Effector memory CD8-positive, alpha-beta T cell (primary cell): ENCODE measurements around the gene NEK9.
A peak's percentile ranks its signal among the peaks of the same experiment; 100 is the strongest.
"Not testable (repeated sequence)": the region's sequence is repeated elsewhere in the genome, so short reads cannot be mapped to it uniquely, and the experiment has no call there.

Experiments
- ATAC-seq: fragments of 150-1000 bp; cut with Tn5 transposase; replicated peaks from 2 replicates; pipeline ENCODE4 v1.10.0; 2021; ENCODE audit warnings: mild to moderate bottlenecking, moderate library complexity
- DNase-seq, 3 experiments: peaks; one replicate each; pipeline ENCODE4 v3.0.0; 2021
- H3K27ac Mint-ChIP-seq, 2 donors: one replicate each; pipeline ENCODE4 v1.8.0; 2022; ENCODE audit warnings: mild to moderate bottlenecking in 2 of 2, mixed read lengths in 2 of 2, moderate library complexity in 2 of 2
- H3K27me3 Mint-ChIP-seq, 2 donors: one replicate each; pipeline ENCODE4 v1.8.0; 2022; ENCODE audit warnings: mixed read lengths in 2 of 2
- H3K36me3 Mint-ChIP-seq: one replicate; pipeline ENCODE4 v1.8.0; 2022; ENCODE audit warnings: mild to moderate bottlenecking, moderate library complexity, mixed read lengths; ENCODE audit not compliant: insufficient read depth
- H3K4me1 Mint-ChIP-seq, 2 donors: one replicate each; pipeline ENCODE4 v1.8.0; 2022; ENCODE audit warnings: low read depth in 2 of 2, mixed read lengths in 2 of 2
- H3K4me3 Mint-ChIP-seq, 2 donors: one replicate each; pipeline ENCODE4 v1.8.0; 2022; ENCODE audit warnings: mild to moderate bottlenecking in 2 of 2, mixed read lengths in 2 of 2, moderate library complexity in 2 of 2
- H3K9me3 Mint-ChIP-seq, 2 donors: one replicate each; pipeline ENCODE4 v1.8.0; 2022; ENCODE audit warnings: mixed read lengths in 2 of 2

The NEK9 gene

GRCh38 chr14:75156901-75157300 lies 30.1 kb upstream of the NEK9 start:
- Mint-ChIP-seq H3K27me3 (no peaks in the 10 kb centered on the region), H3K4me1 (peaks cover 40 to 52% of the 10 kb centered on the region in 2 donors), H3K9me3 (no peaks in the 10 kb centered on the region), H3K27ac (peak overlapping the region in 1 of 2 donors; percentile 54), H3K36me3 (peaks cover 11% of the 10 kb centered on the region), H3K4me3 (peak overlapping the region; percentile 15 to 53)
- ATAC-seq (peak; percentile 92), DNase-seq (peak in 1 of 3 experiments; percentile 3)

GRCh38 chr14:75156111-75156510 lies 29.3 kb upstream of the NEK9 start:
- Mint-ChIP-seq H3K9me3 (no peaks in the 10 kb centered on the region), H3K4me1 (peaks cover 39 to 56% of the 10 kb centered on the region in 2 donors), H3K36me3 (peaks cover 15% of the 10 kb centered on the region), H3K27ac (peak overlapping the region; percentile 47 to 57), H3K27me3 (no peaks in the 10 kb centered on the region), H3K4me3 (no peak overlapping the region)
- DNase-seq (no peak), ATAC-seq (no peak)

- H3K27me3 Mint-ChIP-seq: no peaks in the 10 kb centered on the region
- no peak for DNase-seq
- peaks cover 33 to 47% of the 10 kb centered on the region in 2 donors for H3K4me1 Mint-ChIP-seq
- no peaks in the 10 kb centered on the region for H3K9me3 Mint-ChIP-seq
- no peak for ATAC-seq
- H3K4me3 Mint-ChIP-seq: no peak overlapping the region
- peak overlapping the region; percentile 47 to 57 for H3K27ac Mint-ChIP-seq
- H3K36me3 Mint-ChIP-seq: peaks cover 22% of the 10 kb centered on the region
These were observed 28.3 kb upstream of the NEK9 start for GRCh38 chr14:75155169-75155568.

- H3K9me3 Mint-ChIP-seq: no peaks in the 10 kb centered on the region
- no peak overlapping the region for H3K27ac Mint-ChIP-seq
- peaks cover 30% of the 10 kb centered on the region for H3K36me3 Mint-ChIP-seq
- ATAC-seq (no peak), DNase-seq (no peak)
- no peaks in the 10 kb centered on the region for H3K27me3 Mint-ChIP-seq
- H3K4me3 Mint-ChIP-seq: no peak overlapping the region
- H3K4me1 Mint-ChIP-seq: peaks cover 31 to 41% of the 10 kb centered on the region in 2 donors
These were observed 26.4 kb upstream of the NEK9 start for GRCh38 chr14:75153295-75153694.

GRCh38 chr14:75151851-75152250 lies 25.0 kb upstream of the NEK9 start:
- ATAC-seq (no peak), DNase-seq (no peak)
- Mint-ChIP-seq H3K27me3 (no peaks in the 10 kb centered on the region), H3K4me3 (no peak overlapping the region), H3K36me3 (peaks cover 38% of the 10 kb centered on the region), H3K4me1 (peaks cover 26 to 39% of the 10 kb centered on the region in 2 donors), H3K27ac (peak overlapping the region in 1 of 2 donors; percentile 68), H3K9me3 (no peaks in the 10 kb centered on the region)

GRCh38 chr14:75150637-75151036 lies 23.8 kb upstream of the NEK9 start:
- H3K9me3 Mint-ChIP-seq, H3K4me3 Mint-ChIP-seq, DNase-seq, ATAC-seq, H3K27me3 Mint-ChIP-seq: not testable (repeated sequence)
- Mint-ChIP-seq H3K27ac (peak overlapping the region in 1 of 2 donors; percentile 63), H3K36me3 (peaks cover 46% of the 10 kb centered on the region), H3K4me1 (peaks cover 28 to 39% of the 10 kb centered on the region in 2 donors)

GRCh38 chr14:75150150-75150549 lies 23.3 kb upstream of the NEK9 start:
- Mint-ChIP-seq H3K36me3 (peaks cover 46% of the 10 kb centered on the region), H3K9me3 (no peaks in the 10 kb centered on the region), H3K27ac (no peak overlapping the region), H3K4me1 (peaks cover 24 to 38% of the 10 kb centered on the region in 2 donors), H3K27me3 (no peaks in the 10 kb centered on the region), H3K4me3 (no peak overlapping the region)
- no peak for DNase-seq
- ATAC-seq: no peak

- DNase-seq (no peak), ATAC-seq (peak; percentile 62)
- Mint-ChIP-seq H3K27me3 (no peaks in the 10 kb centered on the region), H3K4me3 (no peak overlapping the region), H3K4me1 (peaks cover 29 to 48% of the 10 kb centered on the region in 2 donors), H3K27ac (peak overlapping the region in 1 of 2 donors; percentile 1), H3K9me3 (no peaks in the 10 kb centered on the region), H3K36me3 (peaks cover 46% of the 10 kb centered on the region)
These were observed 20.7 kb upstream of the NEK9 start for GRCh38 chr14:75147423-75148071.

GRCh38 chr14:75144944-75145343 lies 18.1 kb upstream of the NEK9 start:
- DNase-seq (no peak), ATAC-seq (peak; percentile 25)
- H3K36me3 Mint-ChIP-seq: peaks cover 36% of the 10 kb centered on the region
- peak overlapping the region in 1 of 2 donors; percentile 68 for H3K27ac Mint-ChIP-seq
- H3K9me3 Mint-ChIP-seq: no peaks in the 10 kb centered on the region
- H3K4me1 Mint-ChIP-seq: peaks cover 35 to 52% of the 10 kb centered on the region in 2 donors
- H3K27me3 Mint-ChIP-seq: no peaks in the 10 kb centered on the region
- H3K4me3 Mint-ChIP-seq: no peak overlapping the region

GRCh38 chr14:75143761-75144527 lies 17.1 kb upstream of the NEK9 start:
- ATAC-seq (no peak), DNase-seq (no peak)
- Mint-ChIP-seq H3K9me3 (no peaks in the 10 kb centered on the region), H3K4me1 (peaks cover 36 to 56% of the 10 kb centered on the region in 2 donors), H3K27me3 (no peaks in the 10 kb centered on the region), H3K27ac (peak overlapping the region; percentile 6 to 52), H3K36me3 (peaks cover 35% of the 10 kb centered on the region), H3K4me3 (no peak overlapping the region)

GRCh38 chr14:75142494-75142893 lies 15.6 kb upstream of the NEK9 start:
- no peak overlapping the region for H3K4me3 Mint-ChIP-seq
- peaks cover 34 to 54% of the 10 kb centered on the region in 2 donors for H3K4me1 Mint-ChIP-seq
- no peak for ATAC-seq
- no peaks in the 10 kb centered on the region for H3K9me3 Mint-ChIP-seq
- no peak for DNase-seq
- peaks cover 29% of the 10 kb centered on the region for H3K36me3 Mint-ChIP-seq
- H3K27ac Mint-ChIP-seq: peak overlapping the region; percentile 6 to 96
- H3K27me3 Mint-ChIP-seq: no peaks in the 10 kb centered on the region

GRCh38 chr14:75141967-75142366 lies 15.1 kb upstream of the NEK9 start:
- H3K4me3 Mint-ChIP-seq: peak overlapping the region in 1 of 2 donors; percentile 62
- H3K27me3 Mint-ChIP-seq: no peaks in the 10 kb centered on the region
- H3K36me3 Mint-ChIP-seq: peaks cover 25% of the 10 kb centered on the region
- ATAC-seq (peak; percentile 57), DNase-seq (peak; percentile 14 to 30 (median 25))
- H3K27ac Mint-ChIP-seq: peak overlapping the region; percentile 6 to 96
- peaks cover 34 to 54% of the 10 kb centered on the region in 2 donors for H3K4me1 Mint-ChIP-seq
- no peaks in the 10 kb centered on the region for H3K9me3 Mint-ChIP-seq

GRCh38 chr14:75141062-75141461 lies 14.2 kb upstream of the NEK9 start:
- peaks cover 16% of the 10 kb centered on the region for H3K36me3 Mint-ChIP-seq
- H3K9me3 Mint-ChIP-seq: no peaks in the 10 kb centered on the region
- H3K4me3 Mint-ChIP-seq: peak overlapping the region in 1 of 2 donors; percentile 16
- peak; percentile 12 to 23 (median 14) for DNase-seq
- ATAC-seq: peak; percentile 89
- H3K27me3 Mint-ChIP-seq: no peaks in the 10 kb centered on the region
- peak overlapping the region; percentile 49 to 96 for H3K27ac Mint-ChIP-seq
- H3K4me1 Mint-ChIP-seq: peaks cover 28 to 46% of the 10 kb centered on the region in 2 donors

GRCh38 chr14:75140620-75141019 lies 13.8 kb upstream of the NEK9 start:
- H3K4me3 Mint-ChIP-seq: peak overlapping the region in 1 of 2 donors; percentile 16
- no peaks in the 10 kb centered on the region for H3K9me3 Mint-ChIP-seq
- ATAC-seq (no peak), DNase-seq (no peak)
- H3K4me1 Mint-ChIP-seq: peaks cover 27 to 45% of the 10 kb centered on the region in 2 donors
- peak overlapping the region; percentile 49 to 96 for H3K27ac Mint-ChIP-seq
- H3K36me3 Mint-ChIP-seq: peaks cover 16% of the 10 kb centered on the region
- no peaks in the 10 kb centered on the region for H3K27me3 Mint-ChIP-seq
